PC-3 (cell line): ENCODE results near the gene BMP7.

ENCODE experiments used
- CTCF ChIP-seq: fragments of 300-600 bp; sonication (generic); conservative IDR thresholded peaks from 2 replicates; pipeline ENCODE4 v1.5.1; 2017; ENCODE audit warnings: antibody characterized with exemption, low read depth, mild to moderate bottlenecking, low read length
- EZH2phosphoT487 ChIP-seq: fragments of 300-600 bp; sonication (generic); IDR thresholded peaks from 2 replicates; pipeline ENCODE4 v1.6.1; 2018; ENCODE audit warnings: mild to moderate bottlenecking, antibody characterized with exemption, low read length, borderline replicate concordance

GRCh38 chr20:57176842-57177241 lies 89.6 kb downstream of the BMP7 start:
- TF ChIP-seq EZH2phosphoT487 (no peak), CTCF (no peak)
